ENCODE measurements around the gene PREP.
"Not testable (repeated sequence)": the region's sequence is repeated elsewhere in the genome, so short reads cannot be mapped to it uniquely, and the experiment has no call there.

The PREP gene

GRCh38 chr6:105256619-105257018, 146.3 kb downstream of the PREP start:
- TF ChIP-seq CTCF (IDR thresholded peaks at IDR 0.05; ENCODE audit: insufficient read depth, low read length, poor library complexity, severe bottlenecking), result no peak

GRCh38 chr6:105253787-105254186, 149.1 kb downstream of the PREP start:
- Histone ChIP-seq H3K36me3 (ENCODE audit: control insufficient read depth, insufficient read depth, low read length) (no peaks in the 10 kb centered on the region), H3K27me3 (replicated peaks; ENCODE audit: control insufficient read depth, insufficient read depth, low read length) (no peaks in the 10 kb centered on the region), H3K4me3 (replicated peaks; ENCODE audit: low read depth, low read length) (no peak overlapping the region)
- DNase-seq (ENCODE audit: extremely low read depth, insufficient read length), result no peak
- no peak for TF ChIP-seq CTCF (IDR thresholded peaks at IDR 0.05; ENCODE audit: insufficient read depth, low read length, poor library complexity, severe bottlenecking)

More at GRCh38 chr6:105256619-105257018, 146.3 kb downstream of the PREP start:
- no peak for DNase-seq (ENCODE audit: extremely low read depth, insufficient read length)
- no peaks in the 10 kb centered on the region for H3K36me3 ChIP-seq (ENCODE audit: control insufficient read depth, insufficient read depth, low read length)
- no peak overlapping the region for H3K4me3 ChIP-seq (replicated peaks; ENCODE audit: low read depth, low read length)
- no peaks in the 10 kb centered on the region for H3K27me3 ChIP-seq (replicated peaks; ENCODE audit: control insufficient read depth, insufficient read depth, low read length)

- TF ChIP-seq CTCF (IDR thresholded peaks at IDR 0.05; ENCODE audit: insufficient read depth, low read length, poor library complexity, severe bottlenecking), result no peak
- no peaks in the 10 kb centered on the region for H3K36me3 ChIP-seq (ENCODE audit: control insufficient read depth, insufficient read depth, low read length)
Observed at GRCh38 chr6:105251689-105252088, 151.2 kb downstream of the PREP start.

DNA sequence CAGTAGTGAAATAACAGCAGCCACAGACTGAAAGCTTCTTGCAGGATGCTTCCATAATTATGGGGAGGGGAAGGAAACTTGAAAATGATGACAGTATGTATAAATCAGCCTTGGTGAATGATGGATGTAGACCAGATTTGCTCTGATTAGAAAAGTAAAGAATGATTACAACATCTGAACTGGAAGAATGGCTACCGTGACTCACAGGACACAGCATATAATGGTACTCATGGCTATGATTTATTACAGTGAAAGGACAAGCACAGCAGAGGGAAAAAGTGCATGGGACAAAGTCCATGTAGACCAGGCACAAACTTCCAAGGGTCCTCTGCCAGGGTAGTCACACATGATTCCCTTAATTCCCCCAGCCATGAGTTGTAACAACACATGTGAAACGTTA, 152.3 kb downstream of the PREP start:
- no peak for DNase-seq (ENCODE audit: extremely low read depth, insufficient read length)

More at GRCh38 chr6:105251689-105252088, 151.2 kb downstream of the PREP start:
- Histone ChIP-seq H3K4me3 (replicated peaks; ENCODE audit: low read depth, low read length) (no peak overlapping the region), H3K27me3 (replicated peaks; ENCODE audit: control insufficient read depth, insufficient read depth, low read length) (no peaks in the 10 kb centered on the region)
- DNase-seq (ENCODE audit: extremely low read depth, insufficient read length), result no peak

DNA sequence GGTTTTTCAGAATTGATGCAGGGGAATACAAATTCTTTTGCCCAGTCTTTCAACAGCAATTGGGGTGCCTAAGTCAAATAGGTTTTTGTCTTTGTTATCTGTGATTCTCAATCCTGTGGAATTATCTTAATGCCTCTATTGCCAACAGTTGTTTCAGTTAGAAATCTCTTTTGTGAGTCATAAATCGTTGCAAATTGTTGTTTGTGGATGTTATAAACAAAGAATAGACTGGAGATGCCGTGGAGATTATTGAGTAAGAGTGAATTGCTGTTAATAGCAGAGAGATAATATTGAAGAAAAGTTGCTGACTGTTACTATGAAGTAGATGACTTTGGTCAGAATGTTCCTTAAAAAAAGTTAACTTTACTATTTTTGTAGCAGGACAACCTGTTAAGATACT, 159.4 kb downstream of the PREP start:
- Histone ChIP-seq H3K36me3 (ENCODE audit: control insufficient read depth, insufficient read depth, low read length) (no peaks in the 10 kb centered on the region), H3K27me3 (replicated peaks; ENCODE audit: control insufficient read depth, insufficient read depth, low read length) (no peaks in the 10 kb centered on the region), H3K4me3 (replicated peaks; ENCODE audit: low read depth, low read length) (no peak overlapping the region)
- DNase-seq (ENCODE audit: extremely low read depth, insufficient read length), result no peak
- no peak for TF ChIP-seq CTCF (IDR thresholded peaks at IDR 0.05; ENCODE audit: insufficient read depth, low read length, poor library complexity, severe bottlenecking)

More for the DNA sequence above, 152.3 kb downstream of the PREP start:
- no peaks in the 10 kb centered on the region for H3K27me3 ChIP-seq (replicated peaks; ENCODE audit: control insufficient read depth, insufficient read depth, low read length)
- no peak for TF ChIP-seq CTCF (IDR thresholded peaks at IDR 0.05; ENCODE audit: insufficient read depth, low read length, poor library complexity, severe bottlenecking)
- H3K36me3 ChIP-seq (ENCODE audit: control insufficient read depth, insufficient read depth, low read length), result no peaks in the 10 kb centered on the region
- H3K4me3 ChIP-seq (replicated peaks; ENCODE audit: low read depth, low read length), result no peak overlapping the region

- no peak for TF ChIP-seq CTCF (IDR thresholded peaks at IDR 0.05; ENCODE audit: insufficient read depth, low read length, poor library complexity, severe bottlenecking)
- Histone ChIP-seq H3K27me3 (replicated peaks; ENCODE audit: control insufficient read depth, insufficient read depth, low read length) (no peaks in the 10 kb centered on the region; the same call in 1 of the 2 replicates), H3K36me3 (ENCODE audit: control insufficient read depth, insufficient read depth, low read length) (no peaks in the 10 kb centered on the region), H3K4me3 (replicated peaks; ENCODE audit: low read depth, low read length) (no peak overlapping the region)
- no peak for DNase-seq (ENCODE audit: extremely low read depth, insufficient read length)
Observed at GRCh38 chr6:105235155-105235554, 167.7 kb downstream of the PREP start.

DNA sequence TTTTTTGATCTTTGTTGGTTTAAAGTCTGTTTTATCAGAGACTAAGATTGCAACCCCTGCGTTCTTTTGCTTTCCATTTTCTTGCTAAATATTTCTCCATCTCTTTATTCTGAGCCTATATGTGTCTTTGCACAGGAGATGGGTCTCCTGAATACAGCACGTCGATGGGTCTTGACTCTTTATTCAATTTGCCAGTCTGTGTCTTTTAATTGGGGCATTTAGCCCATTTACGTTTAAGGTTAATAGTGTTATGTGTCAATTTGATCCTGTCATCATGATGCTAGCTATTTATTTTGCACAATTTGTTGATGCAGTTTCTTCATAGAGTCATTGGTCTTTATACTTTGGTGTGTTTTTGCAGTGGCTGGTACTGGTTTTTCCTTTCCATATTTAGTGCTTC, 171.1 kb downstream of the PREP start:
- H3K4me3 ChIP-seq (replicated peaks; ENCODE audit: low read depth, low read length); H3K27me3 ChIP-seq (replicated peaks; ENCODE audit: control insufficient read depth, insufficient read depth, low read length); DNase-seq (ENCODE audit: extremely low read depth, insufficient read length); H3K36me3 ChIP-seq (ENCODE audit: control insufficient read depth, insufficient read depth, low read length): not testable (repeated sequence)
